Activated CD8-positive, alpha-beta memory T cell treated with anti-CD3 and anti-CD28 coated beads, Interleukin-2, amount 50 U/mL, for 24 hours (primary cell): ENCODE data around the gene VRK3.
A peak's percentile ranks its signal among the peaks of the same experiment; 100 is the strongest.

Experiments
- DNase-seq: peaks from one replicate; pipeline ENCODE4 v3.0.0-alpha.2; 2020; ENCODE audit errors: extremely low read depth

Gene VRK3

DNA sequence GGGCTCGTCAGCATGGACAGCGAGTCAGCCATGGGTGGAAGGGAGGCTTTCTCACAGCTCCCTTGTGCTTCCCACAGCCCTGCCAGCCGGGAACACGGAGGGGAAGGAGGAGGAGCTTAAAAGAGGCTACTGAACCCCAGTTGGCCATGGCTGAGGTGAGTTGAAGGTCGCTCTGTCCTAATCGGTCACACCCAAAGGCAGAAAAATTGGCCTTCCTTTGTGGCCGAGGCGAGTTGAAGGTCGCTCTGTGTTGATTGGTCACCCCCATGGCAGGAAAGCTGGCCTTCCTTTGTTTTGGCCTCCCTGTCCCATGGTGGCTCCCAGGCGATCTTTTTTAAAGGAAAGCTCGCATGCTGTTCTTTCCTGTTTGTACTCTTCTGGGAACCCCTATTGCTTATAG, 5.8 kb upstream of the VRK3 start:
- DNase-seq = no peak

DNA sequence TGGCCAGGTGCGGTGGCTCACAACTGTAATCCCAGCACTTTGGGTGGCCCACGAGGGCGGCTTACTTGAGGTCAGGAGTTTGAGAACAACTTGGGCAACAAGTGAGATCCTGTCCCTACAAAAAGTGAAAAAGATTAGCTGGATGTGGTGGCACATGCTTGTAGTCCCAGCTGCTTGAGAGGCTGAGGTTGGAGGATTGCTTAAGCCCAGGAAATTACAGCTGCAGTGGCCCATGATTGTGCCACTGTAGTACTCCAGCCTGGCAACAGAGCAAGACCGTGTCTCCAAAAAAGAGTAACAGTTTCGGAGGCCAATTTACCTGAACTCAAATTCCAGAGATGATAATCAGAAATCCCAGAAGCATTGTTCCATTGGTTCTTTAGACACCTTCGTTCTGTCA, 5.1 kb upstream of the VRK3 start:
- no peak for DNase-seq

- DNase-seq = no peak
Measured at GRCh38 chr19:50026550-50026906, 1.4 kb upstream of the VRK3 start.

DNA sequence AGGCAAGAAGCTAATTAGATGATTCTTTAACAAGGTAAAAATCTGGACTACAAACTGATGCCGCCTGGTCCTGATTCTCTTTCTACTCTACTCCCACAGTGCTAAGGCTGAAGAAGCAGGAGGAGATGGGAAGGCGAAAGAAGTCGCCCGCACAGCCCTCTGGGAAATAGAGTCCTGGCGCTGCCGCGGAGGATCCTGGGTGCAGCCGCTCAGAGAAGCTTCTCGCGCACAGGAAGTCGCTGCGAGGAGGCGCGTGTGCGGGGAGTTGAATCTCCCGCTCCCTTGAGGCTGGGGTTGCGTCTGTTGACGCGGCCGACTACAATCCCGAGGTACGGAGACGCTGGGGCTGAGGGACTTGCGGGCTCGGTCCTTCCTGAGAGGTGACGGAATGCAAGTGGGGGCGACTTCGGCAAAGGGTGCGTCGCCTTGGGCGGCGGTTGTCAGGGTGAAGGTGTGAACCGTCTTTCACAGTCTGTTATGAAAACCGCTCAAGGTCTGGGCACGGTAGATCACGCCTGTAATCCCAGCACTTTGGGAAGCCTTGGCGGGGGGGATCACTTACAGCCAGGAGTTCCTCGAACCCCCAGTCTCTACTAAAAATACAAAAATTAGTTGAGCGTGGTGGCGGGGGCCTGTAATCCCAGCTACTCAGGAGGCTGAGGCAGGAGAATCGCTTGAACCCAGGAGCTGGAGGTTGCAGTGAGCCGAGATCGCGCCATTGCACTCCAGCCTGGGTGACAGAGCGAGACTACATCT, 800 bp upstream of the VRK3 start, which contains the start of gene ZNF473:
Gene ZNF473 (plus strand): TSS at position 212 of the 756 bp plus-strand sequence. CDS start 5,078 bp downstream, outside the sequence.
- peak; percentile 71 for DNase-seq

DNA sequence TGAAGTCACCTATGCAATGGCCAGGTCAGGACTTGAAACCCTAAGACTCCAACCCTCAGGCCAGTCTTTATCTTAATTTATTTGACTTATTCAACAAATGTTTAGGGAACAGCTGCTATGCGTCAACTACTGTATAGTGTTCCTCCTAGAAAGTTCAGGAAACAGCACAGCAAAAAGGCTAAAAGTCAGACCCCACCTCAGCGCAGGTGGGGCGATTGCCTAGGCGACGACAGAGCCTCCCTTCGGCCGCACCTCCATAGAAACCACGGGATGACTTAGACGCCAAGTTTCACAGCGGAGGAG, 502 bp downstream of the VRK3 start:
- no peak for DNase-seq

DNA sequence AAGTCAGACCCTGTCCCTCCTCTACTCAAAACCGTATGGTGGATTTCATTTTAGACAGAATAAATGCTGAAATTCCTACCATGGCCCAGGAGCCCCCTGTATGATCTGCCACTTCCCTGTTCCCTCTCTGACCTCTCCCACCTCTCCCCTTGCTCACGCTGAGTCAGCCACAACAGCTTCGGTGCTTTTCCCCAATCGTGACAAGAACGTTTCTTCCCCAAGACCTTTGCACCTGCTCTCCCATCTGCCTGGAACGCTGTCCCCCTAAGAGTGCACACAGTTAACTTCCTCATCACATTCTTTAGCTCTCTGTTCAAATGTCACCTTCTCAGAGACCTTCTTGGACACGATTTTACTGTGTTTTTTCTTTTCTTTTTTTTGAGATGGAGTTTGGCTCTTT, 2.3 kb downstream of the VRK3 start:
- DNase-seq = no peak

GRCh38 chr19:50020481-50020880, 4.7 kb downstream of the VRK3 start:
- no peak for DNase-seq

GRCh38 chr19:50016225-50016807, 8.9 kb downstream of the VRK3 start:
- DNase-seq = no peak

- no peak for DNase-seq
Measured at GRCh38 chr19:50008532-50008931, 16.6 kb downstream of the VRK3 start.

DNA sequence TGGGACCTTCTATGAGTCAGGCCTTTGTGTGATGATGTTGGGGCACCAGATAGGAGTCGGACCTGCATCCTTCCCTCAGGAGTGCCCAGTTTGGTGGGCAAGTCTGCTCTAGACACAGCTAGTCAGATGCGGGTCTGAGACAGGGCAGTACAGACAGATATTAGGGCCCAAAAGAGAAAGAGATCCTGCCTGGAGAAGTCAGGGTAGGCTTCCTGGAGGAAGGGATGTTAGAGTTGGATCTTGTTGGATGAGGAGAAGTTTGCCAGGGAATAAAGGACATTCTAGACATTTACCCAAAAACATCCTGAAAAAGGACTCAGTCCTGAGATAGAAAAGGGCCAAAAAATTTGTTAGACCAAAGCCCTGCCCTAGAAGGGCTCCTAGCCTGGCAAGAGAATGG, 17.2 kb downstream of the VRK3 start:
- DNase-seq = no peak

DNA sequence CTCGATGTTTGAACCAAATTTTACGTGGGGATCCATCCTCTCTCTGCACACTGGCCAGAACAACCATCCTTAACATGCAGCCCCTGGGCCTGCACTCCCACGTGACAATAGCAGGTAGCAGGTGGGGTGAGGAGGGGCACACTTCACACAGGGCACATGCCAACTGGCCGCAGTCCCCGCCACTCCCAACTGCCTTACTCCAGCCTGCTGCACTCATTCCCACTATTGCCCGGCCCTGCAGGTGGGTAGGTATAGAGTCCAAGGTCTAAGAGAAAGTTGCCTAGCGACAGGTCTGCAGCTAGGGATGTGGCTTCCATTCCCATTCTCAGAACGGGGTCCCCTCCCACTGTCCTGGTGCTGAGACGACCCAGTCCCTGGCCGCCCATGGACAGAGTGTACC, 18.0 kb downstream of the VRK3 start:
- DNase-seq = no peak

GRCh38 chr19:50005428-50005827, 19.7 kb downstream of the VRK3 start:
- no peak for DNase-seq

GRCh38 chr19:50003810-50004419, 21.3 kb downstream of the VRK3 start:
- no peak for DNase-seq

- no peak for DNase-seq
Measured at GRCh38 chr19:50003254-50003788, 21.9 kb downstream of the VRK3 start.

GRCh38 chr19:50002386-50002960, 22.7 kb downstream of the VRK3 start:
- no peak for DNase-seq

DNA sequence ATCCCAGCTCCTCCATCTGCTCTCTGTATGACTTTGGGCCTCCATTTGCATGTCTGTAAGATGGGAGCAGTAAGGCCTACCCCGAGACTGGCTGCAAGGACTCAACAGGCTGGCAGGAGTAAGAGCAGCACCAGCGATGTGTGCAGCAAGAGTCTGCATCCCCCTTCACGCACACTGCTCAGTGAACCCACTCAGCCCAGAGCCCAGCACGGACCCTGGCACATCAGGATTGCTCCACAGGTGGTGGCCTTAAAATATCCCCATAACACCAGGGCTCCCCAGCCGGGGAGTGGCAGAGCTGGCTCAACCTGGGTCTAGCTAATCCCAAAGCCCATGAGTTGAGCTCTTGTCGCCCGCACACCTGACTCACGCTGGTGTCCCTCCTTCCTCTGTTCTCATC, 23.4 kb downstream of the VRK3 start:
- no peak for DNase-seq

DNA sequence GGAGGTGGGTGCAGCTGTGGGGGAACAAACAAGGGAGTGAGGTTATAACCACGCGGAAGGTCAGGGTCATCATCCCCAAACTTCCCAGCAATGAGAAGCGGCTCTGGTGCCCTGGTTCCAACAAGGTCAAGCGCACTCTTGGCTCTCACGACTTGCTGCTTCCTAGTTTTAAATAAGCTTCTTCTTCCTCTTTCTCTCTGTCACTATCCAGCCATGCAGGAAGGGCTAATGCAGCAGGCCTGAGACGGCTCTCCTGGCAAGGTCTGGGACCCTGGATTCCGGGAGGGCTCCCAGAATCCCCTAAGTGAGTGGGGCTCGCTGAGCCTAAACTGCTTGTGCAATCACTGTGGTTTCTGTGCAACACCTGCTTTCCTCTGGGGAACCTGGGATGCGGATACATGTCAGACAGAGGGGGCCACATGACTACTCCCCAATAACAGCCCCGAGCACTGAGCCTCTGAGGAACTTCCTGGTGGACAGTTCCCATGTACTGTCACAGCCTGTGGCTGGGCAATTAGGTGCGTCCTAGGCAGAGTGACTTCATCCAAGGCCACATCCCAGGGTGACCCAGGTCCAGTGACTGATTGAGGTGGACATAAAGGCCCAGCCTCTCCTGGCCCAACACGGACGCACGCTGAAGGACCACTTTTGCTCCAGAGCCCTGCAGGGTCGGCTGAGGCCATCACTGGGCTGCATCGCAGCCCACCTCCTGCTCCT, 24.2 kb downstream of the VRK3 start:
- DNase-seq = no peak

DNA sequence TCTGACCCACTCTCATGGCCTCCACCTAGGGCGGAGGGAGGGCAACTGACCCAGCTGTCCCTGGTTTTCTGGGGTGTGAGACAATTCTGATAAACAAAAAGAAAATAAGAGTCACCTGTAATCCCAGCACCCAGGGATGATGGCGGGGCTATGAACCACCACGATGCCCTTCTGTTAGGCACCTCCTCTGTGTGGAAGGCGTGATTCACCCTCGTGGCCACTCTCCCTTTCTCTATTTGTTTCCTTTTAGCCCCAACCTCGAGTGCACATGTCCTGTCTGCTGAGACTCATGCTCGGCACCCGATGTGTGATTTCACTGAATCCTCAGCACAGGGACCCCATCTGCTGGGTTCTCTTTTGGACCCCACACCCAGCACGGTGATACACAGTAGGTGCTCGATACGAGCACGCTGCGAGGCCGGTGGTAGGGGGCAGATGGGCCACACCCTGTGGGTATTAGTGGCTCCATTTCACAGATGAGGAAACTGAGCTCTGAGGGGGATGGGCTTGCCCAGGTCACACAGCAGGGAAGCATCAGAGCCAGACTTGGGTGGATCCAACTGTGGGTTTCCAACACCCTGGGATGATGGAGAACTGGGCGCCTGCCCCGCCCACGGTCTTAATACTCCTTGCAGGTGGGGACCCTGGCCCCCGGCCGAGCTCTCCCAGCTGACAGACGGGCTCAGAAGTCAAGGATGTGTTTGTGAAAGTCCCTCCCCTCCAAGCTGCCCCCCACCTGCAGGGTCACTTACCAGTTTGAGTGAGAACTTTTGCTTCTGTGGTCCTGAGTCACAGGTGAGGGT, 24.9 kb downstream of the VRK3 start:
- no peak for DNase-seq

GRCh38 chr19:49999371-50000010, 25.7 kb downstream of the VRK3 start:
- DNase-seq = no peak

GRCh38 chr19:49997709-49998108, 27.5 kb downstream of the VRK3 start:
- no peak for DNase-seq

DNA sequence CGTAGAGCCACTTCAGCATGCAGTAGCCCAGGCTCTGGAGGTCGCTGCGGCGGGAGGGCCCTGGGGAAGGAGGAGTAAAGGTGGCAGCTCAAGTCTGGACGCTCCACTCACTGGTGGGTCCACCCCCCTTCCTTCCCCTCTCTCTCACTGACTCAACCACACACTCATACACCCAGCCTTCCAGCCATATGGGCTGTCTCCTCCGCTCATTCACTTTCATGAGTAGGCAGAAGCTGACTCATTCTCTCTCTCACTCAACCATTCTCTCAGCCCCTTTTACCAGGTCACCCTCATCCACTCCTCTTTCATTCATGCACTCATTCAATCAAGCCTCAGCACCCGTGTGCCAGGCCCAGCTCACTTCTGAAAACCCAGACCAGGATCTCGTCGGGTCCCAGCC, 36.7 kb downstream of the VRK3 start:
- DNase-seq = no peak
